Thyroid gland (tissue), 4 donors: ENCODE results near the gene NPC1L1.

Experiments used
- CTCF ChIP-seq, 6 experiments: fragments of 200-600 bp in 3 of 6; fragments of 450-650 bp in 3 of 6; sonication (generic) in 3 of 6; IDR thresholded peaks; one replicate each; pipeline ENCODE4 v1.5.1; 2016 to 2019; ENCODE audit warnings: antibody characterized with exemption in 6 of 6, mild to moderate bottlenecking in 2 of 6, inconsistent platforms in 1 of 6, moderate library complexity in 1 of 6
- POLR2A ChIP-seq, 2 donors: fragments of 450-650 bp; IDR thresholded peaks; one replicate each; pipeline ENCODE4 v1.6.1; 2017; ENCODE audit warnings: antibody characterized with exemption in 2 of 2, mild to moderate bottlenecking in 2 of 2, moderate library complexity in 1 of 2

GRCh38 chr7:44505595-44505994 is 35.5 kb downstream of the NPC1L1 start:
- no peak for TF ChIP-seq CTCF (IDR thresholded peaks at IDR 0.05)
- TF ChIP-seq POLR2A (IDR thresholded peaks at IDR 0.05), result no peak
